Measurements from ENCODE around the gene SLC25A33. TPM values are rescaled to one million over a fixed set of nuclear protein-coding genes. Genes with fewer than 3 reads are reported as not detected.
"Not testable (repeated sequence)": the region's sequence is repeated elsewhere in the genome, so short reads cannot be mapped to it uniquely, and the experiment has no call there.

The SLC25A33 gene, protein sequence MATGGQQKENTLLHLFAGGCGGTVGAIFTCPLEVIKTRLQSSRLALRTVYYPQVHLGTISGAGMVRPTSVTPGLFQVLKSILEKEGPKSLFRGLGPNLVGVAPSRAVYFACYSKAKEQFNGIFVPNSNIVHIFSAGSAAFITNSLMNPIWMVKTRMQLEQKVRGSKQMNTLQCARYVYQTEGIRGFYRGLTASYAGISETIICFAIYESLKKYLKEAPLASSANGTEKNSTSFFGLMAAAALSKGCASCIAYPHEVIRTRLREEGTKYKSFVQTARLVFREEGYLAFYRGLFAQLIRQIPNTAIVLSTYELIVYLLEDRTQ
- polyA plus RNA-seq (2013, experiment 1 of 2; ENCODE audit: insufficient read length), result 3.6 TPM
- polyA plus RNA-seq (2013, experiment 2 of 2; ENCODE audit: insufficient read length), result 3.7 TPM

DNA sequence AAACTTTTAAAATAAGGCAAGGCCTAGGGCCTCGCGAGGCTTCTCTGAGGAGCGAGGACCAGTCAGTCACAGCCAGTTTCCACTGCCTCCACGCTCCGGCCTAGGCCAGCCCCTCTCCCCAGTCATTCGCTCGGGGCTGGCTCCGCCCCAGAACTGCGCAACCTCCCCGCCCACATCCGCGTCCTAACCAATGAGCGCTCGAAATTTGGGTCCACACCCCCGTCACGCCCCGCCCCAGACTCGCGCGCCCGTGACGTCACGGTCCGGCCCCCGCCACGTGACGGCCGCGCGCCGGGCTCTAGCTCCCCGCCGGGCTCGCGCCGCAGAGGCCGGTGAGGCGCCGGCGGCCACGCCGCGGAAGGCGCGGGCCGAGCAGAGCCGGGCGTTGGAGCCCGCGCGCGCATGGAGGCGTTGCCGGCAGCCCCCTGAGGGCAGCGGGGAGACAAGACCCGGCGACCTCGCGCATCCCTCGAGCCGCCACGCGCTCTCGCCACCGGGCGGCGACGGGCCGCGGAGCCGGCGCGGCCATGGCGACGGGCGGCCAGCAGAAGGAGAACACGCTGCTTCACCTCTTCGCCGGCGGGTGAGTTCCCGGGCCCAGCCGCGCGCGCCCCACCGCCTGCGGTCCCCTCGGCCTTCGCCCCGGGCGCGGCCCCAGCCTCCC is at the start of gene SLC25A33:
SLC25A33 (plus strand) TSS at position 301 of the 664 bp plus-strand sequence; CDS start at position 528, 227 bp downstream.
- DNase-seq, result peak; percentile 98

DNA sequence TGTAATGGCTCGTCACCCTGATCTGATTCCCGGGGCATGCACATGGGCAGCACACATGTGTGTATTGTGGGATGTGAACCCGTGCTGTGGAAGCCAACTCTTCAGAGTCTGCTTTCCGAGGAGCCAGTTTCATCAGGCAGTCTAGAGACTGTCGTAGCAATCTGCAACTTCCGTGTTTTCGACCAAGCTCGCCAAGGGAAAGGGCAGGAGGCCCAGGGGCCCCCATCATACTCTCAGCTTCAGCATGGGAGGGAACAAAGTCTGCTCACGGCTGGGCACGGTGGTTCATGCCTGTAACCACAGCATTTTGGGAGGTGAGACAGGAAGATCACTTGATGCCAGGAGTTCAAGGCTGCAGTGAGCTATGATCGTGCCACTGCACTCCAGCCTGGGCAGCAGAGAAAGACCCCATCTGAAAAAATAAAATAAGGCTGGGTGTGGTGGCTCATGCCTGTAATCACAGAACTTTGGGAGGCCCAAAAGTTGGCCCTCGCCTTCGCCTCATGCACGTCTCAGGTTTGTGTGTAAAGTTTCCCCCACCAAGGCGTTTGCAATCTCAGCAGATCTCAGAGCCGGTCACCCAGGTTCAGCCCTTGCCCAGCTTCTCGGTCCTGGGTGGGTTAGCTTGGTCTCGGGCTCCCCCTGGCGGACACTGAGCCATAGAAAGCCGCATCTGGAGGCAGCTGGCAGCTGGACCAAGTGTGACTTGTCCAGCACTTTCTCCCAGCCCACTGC is 48.5 kb upstream of the SLC25A33 start:
- DNase-seq, result peak; percentile 77

DNA sequence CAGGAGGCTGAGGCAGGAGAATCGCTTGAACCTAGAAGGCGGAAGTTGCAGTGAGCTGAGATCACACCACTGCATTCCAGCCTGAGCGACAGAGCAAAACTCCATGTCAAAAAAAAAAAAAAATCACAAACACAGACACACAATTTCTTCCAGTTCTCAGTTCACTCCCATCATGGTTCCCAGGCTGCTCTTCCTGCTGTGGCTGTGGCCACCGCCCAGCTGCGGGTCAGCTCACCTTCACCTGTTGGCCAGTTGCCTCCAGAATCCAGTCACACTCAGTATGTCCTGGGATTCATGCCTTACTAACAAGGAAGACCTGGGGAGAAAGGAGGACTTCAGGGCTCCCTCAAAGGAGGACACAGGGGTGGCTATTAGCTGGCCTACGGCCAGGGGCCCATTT is 45.9 kb upstream of the SLC25A33 start:
- no peak for DNase-seq

DNA sequence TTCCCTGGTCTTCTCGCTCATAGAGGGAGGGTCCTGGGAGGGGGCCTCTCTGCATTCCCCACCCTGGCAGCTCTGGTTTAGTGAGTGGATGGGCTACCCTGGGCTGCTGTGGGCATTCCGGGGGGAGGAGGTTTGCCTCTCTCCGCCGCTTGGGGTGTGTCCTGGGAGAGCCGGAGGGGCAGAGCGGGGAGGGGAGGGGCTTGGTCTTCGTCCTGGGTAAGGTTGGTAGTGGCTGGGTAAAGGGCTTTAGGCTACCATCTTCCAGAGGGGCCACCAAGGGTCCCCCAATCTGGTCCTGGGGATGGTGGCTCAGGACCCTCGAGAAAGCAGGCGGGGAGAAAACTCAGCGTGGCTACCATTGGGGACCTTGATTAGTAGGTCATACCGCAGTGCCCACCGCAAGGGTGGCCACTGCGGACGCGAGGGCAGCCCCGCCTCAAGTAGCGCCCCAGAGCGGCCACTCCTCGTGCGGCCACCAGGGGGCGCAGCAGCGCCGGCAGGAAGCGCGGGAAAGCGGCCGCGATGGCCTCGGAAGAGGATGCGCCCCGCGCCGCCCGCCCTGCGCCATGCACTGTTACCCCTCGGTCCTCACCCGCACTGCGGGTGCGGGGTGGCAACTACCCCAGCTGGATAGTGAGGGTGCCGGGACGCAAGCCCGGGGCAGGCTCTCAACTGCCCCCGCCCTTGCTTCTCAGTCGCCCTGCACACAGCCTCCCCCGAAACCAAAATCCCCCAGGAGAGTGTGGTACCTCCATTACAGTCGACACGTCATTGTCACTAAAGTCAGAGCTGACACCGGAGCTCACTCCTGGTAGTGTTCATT is 44.1 kb upstream of the SLC25A33 start:
- DNase-seq, result peak; percentile 40

DNA sequence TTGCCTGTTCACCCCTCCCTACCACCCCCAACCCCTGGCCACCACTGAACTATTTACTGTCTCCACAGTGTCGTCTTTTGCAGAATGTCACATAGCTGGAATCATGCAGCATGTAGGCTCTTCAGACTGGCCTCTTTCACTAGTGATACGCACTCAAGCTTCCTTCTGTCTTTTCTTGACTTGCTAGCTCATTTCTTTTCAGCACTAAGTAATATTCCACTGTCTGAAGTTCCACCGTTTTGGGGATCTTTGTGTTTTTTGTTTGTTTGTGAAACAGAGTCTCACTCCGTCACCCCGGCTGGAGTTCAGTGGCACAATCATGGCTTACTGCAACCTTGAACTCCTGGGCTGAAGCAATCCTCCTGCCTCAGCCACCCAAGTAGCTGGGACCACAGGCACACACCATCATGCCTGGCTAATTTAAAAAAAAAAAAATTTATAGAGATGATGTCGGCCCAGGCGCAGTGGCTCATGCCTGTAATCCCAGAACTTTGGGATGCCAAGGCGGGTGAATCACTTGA is 43.4 kb upstream of the SLC25A33 start:
- no peak for DNase-seq

DNA sequence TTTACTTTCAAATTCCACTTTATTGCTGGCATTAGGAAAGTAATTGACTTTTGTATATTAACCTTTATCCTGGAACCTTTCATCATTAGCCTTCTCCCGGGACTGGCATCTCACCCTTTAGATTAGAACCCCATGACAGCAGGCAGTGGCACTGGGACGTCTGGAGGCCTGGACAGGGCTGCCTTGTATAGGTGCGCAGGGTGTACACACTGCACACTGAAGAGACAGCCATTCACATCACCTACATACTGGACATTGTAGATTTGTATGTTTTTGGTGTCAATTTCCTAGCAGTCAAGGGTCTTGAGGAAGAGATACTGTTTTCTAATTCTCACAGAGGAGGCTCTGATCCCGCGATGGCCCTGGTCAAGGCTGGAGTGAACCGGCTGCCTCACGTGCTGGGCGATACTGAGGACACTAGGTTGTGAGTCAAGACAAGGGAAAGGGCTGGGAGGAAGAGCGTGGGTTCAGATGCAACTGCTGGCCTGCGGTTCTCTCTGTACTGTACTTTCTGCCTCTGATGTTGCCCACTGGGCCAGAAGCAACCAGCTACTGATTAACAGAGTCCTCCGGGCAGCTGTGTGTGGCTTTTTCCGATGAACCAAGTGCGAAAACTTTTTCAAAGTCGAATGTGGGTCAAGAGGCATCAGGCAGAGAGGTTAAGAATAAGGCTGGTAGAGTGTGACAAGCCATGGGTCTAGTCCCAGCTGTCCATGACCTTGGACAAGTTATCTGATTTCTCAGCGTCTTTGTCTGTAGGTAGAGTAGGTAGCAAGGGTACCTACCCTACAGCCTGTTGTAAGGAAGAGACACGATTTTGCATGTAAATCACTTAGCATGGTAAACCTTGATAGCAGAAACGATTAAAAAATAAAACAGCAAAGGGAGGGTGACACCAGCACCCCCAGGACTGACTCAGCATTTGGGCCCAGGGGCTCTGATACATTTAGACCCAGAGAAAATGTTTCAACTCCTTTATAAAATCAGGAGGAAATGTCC is 38.2 kb upstream of the SLC25A33 start:
- no peak for DNase-seq

DNA sequence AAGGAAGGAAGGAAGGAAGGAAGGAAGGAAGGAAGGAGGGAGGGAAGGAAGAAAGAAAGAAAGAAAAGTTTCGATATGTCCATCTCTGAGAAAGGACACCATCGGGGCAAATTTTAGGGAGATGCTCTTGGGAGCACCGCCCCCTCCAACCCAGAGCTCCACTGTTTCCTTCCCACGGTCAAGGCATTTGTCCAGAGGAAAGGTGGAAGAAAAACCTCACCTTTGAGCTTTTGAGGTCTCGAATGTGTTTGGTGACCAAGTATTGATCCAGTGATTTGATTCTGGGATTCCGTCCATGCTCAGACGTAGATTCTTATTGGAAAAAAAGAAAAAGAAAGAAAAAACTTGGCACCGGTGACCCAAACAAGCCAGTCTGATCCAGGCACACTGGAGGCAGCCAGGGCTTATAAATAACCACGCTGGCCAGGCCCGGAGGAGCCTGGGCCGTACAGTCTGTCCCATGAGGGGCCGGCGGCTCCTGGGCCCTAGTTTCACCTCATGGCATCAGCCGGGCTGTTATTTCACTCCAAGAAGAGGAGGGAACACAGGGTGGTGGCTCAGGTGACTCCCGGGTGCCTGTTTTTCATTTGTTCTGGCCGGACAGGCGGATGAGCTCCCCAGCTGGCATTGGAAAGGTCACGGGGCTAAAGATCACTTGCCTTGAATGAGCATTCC is 36.1 kb upstream of the SLC25A33 start:
- DNase-seq, result no peak

DNA sequence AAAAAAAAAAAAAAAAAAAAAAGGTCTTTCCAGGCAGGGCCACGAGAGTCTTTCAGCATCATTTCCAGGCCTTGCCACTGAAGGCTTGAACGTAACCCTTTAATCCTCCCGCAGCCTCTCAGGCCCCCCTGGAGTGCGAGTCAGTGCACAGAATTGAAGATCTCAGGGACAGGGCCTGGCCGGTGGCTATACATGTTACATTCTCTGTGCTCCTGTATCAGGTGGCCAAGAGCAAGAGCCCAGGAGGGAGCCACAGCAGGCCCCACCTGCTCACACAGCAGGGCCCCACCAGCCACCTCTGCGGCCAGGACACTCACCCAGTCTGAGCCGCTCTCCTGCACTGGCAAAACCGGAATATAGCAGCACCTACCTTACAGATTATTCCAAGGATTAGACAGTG is 34.1 kb upstream of the SLC25A33 start:
- no peak for DNase-seq

DNA sequence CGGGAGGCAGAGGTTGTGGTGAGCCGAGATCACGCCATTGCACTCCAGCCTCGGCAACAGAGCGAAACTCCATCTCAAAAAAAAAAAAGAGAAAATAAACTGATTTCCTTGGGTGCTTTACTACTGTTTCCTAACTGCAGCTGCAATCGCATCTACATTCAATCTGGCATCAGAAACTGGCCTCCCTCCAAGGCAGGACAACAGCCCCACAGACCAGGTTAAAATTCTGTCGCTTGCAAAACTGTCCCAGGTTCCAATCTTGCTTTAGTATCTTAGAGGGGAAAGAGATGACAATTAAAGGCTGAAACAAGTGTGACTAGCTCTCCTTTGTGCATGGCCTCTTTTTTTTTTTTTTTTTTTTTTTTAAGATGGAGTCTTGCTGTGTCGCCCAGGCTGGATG is 32.4 kb upstream of the SLC25A33 start:
- no peak for DNase-seq

DNA sequence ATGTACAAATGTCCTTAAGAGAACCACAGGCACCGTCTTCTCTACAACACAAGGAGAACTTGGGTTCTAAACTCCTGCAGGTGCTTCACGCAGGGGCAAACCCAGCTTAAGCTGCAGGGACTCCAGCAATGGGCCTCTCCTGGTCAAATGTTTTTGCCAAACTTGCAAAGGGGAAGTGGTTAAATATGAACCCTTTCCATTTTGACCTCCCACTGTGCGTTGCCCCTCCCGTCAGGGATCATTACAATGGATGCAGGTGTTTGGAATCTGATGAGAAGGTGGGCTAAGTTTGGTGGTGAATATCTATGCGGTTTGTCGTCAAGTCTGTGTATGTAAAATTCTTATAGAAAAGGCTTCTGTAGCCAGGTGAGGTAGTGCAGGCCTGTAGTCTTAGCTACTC is 29.1 kb upstream of the SLC25A33 start:
- no peak for DNase-seq

DNA sequence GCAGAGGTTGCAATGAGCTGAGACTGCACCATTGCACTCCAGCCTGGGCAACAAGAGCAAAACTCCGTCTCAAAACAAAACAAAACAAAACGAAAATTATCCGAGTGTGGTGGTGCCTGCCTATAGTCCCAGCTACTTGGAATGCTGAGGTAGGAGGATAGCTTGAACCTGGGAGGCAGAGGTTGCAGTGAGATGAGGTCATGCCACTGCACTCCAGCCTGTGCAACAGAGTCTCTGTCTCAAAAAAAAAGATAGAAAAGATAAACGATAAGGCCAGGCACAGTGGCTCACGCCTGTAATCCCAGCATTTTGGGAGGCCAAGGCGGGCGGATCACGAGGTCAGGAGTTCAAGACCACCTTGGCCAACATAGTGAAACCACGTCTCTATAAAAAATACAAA is 23.7 kb upstream of the SLC25A33 start:
- not testable (repeated sequence) for DNase-seq

DNA sequence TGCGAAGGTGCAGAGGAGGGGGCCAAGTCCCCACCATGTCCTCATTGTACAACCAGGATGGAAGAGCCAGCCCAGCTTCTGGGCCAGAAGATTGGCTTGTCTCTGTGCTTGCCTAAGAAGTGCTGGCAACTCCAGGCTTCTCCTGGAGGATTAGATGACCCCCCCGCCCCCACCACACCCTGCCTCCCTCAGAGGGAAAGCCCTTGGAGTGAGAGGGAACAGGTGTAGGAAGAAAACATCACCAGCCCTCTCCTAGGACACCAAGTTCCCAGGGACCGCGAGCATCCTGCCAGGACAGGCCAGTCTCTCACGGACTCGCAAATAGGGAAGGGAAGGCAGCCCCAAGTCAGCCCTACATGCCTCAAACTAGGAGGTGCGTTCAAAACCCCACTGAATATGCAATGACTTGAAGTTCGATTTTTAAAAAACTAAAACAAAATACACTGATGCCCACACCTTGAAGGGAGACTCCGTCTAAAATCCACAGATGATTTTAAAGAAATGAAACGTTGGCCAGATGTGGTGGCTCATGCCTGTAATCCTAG is 20.7 kb upstream of the SLC25A33 start:
- no peak for DNase-seq

DNA sequence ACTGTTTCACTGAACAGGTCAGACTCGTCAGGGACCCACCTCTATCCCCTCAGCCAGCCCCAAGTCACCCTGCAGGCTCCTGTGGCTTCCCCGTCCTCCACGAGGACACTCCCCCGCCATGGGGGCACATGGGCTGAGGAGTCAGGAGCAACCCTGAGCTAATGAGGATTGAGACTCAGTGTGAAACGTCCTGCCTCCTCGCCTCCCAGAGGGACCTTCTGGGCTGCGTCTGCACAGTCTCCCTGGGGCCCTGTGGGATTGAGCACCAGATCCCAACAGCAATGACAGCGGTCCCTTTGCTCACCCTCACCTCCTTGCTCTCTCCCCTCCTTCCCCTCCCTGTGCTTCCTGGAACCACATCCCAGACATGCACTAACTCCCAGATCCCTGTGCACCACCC is 18.9 kb upstream of the SLC25A33 start:
- no peak for DNase-seq

DNA sequence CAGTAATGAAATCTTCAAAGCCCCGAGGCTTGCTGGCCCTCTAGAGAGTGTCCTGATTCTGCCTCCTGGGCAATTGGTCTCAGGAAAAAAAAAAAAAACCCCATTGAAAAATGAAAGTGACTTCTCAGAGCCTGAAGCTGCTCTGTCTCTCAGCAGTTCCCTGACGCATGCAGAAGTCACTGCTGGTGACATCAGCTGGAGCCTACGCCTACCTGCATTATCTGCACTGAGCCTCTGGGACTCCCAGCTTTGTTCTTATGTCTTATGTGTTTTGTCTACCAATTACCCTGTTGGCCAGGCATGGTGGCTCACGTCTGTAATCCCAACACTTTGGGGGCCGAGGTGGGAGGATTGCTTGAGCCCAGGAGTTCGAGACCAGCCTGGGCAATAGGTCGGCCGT is 10.1 kb upstream of the SLC25A33 start:
- DNase-seq, result peak; percentile 9

DNA sequence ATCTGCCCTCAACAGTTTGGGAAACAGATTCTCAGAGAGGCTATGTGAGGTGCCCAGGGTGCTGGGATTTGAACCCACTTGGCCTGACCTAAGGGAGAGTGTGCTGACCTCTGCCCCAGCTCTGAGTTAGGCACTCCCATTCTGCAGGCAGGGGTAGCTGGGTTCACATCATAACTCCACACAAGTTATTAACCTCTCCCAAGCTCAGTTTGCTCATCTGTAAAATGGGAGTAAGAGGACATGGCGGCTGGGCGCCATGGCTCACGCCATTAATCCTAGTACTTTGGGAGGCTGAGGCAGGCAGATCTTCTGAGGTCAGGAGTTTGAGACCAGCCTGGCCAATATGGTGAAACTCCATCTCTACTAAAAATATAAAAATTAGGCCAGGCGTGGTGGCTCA is 8.9 kb upstream of the SLC25A33 start:
- no peak for DNase-seq

DNA sequence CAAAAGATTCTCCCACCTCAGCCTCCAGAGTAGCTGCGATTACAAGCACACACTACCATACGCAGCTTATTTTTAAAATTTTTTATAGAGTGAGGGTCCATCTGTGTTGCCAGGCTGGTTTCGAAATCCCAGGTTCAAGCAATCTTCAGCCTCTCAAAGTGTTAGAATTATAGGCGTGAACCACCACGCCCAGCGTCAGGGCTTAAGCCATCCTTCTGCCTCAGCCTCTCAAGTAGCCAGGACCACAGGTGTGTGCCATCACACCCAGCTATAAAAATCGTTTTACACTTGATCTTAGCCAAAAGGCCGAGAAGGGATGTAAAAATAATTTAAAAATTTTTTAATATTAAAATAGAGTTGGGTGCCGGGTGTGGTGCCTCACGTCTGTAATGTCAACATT is 4.3 kb upstream of the SLC25A33 start:
- DNase-seq, result no peak

DNA sequence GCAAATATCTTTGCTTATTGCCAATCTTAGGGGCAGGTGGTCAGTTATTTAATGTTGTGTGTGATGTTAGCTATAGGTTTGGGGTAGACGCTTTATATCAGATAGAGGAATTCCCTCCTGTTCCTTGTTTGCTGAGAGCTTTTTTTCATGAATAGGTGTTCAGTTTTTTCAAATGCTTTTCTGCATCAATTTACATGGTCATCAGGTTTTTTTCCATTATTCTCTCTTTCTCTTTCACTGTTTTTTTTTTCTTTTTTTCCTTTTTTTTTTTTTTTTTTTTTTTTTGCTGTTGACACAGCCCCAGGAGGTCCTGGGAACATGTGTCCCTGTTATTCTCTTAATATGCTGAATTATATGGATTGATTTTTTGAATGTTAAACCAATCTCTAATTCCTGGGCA is 3.0 kb upstream of the SLC25A33 start:
- DNase-seq, result no peak

DNA sequence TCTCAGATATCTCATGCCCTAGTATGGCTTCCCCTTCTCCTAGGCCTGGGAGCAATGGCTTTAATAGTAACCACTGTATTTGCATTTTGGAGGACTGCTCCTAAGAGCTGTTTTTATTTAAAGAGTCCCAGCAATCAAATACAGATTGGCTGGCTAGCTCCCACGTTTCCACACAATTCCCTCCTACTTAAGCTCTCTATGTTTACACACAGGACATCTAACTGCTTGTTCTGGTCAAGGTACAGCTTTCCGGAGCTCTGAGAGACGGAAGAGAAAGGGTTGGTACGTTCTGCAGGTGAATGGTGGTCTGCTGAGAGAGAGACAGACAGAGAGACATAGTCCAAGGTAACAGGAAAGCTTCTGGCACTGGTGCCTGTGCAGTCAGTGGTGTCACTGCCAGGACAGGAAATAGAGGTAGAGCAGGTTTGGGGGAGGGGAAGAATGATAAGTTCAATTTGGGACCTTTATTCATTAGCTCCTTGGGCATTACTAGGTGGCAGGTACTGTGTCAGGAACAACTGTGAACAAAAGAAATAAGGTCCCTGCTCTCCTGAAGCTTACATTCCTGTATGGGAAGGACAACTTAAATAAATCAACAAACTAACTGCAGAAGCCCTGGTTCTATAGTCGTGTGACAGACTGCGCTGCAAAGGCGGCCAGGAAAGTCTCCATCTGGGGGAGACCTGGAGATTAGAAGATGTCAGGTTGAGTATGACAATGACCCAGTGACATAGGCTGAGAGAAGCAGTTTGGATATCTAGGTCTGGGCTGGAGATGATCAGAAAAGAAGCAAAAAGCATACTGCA is 1.2 kb upstream of the SLC25A33 start:
- DNase-seq, result no peak

DNA sequence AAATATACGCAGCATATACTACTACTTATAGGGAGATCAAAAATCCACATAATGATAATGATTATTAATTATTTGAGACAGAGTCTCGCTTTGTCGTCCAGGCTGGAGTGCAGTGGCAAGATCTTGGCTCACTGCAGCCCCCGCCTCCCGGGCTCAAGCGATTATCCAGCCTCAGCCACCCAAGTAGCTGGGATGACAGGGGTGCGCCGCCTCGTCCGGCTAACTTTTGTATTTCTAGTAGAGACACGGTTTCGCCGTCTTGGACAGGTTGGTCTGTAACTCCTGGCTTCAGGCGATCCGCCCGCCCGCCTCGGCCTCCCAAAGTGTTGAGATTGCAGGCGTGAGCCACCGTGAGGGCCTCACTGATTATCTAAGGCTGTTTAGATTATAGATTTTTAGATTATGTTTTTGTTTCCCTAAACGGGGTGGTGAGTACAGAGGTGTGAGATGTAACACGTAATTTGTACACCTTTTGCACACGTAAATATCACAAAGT is 548 bp upstream of the SLC25A33 start:
- no peak for DNase-seq

Data from fibroblast of skin of scalp (primary cell).